C4-2B (cell line): ENCODE data around the gene ITGA11.

Experiments
- CTCF ChIP-seq: fragments of 450-650 bp; conservative IDR thresholded peaks from 2 replicates; pipeline ENCODE4 v1.5.1; 2017; ENCODE audit warnings: mild to moderate bottlenecking
- ZFX ChIP-seq: fragments of 450-650 bp; IDR thresholded peaks from 2 replicates; pipeline ENCODE4 v1.6.1; 2017

GRCh38 chr15:68265081-68265480, 166.9 kb downstream of the ITGA11 start:
- TF ChIP-seq CTCF (no peak), ZFX (no peak)
